SK-N-SH treated with all-trans-retinoic acid at 6 μM for 48 hours (cell line): ENCODE measurements around the gene KIF6.

Source experiments
- ATAC-seq: fragments of 200-7000 bp; cut with Tn5 transposase; 3 replicates; pipeline ENCODE4 v1.9.1; 2020; ENCODE audit warnings: mild to moderate bottlenecking, moderate library complexity
- ARNTL ChIP-seq: fragments of 450-650 bp; formaldehyde crosslinking; IDR thresholded peaks from 2 replicates; pipeline ENCODE4 v1.5.0; 2020; ENCODE audit warnings: low read depth, mild to moderate bottlenecking, moderate library complexity, borderline replicate concordance
- BACH2 ChIP-seq: fragments of 250-450 bp; sonication (Bioruptor Pico); IDR thresholded peaks from 2 replicates; pipeline ENCODE4 v1.9.0; 2021; ENCODE audit warnings: mild to moderate bottlenecking, borderline replicate concordance
- CREB5 ChIP-seq: fragments of 250-450 bp; sonication (Bioruptor Pico); IDR thresholded peaks from 2 replicates; pipeline ENCODE4 v1.5.1; 2020; ENCODE audit warnings: low read depth, mild to moderate bottlenecking, moderate library complexity
- CSDC2 ChIP-seq: fragments of 250-450 bp; sonication (Bioruptor Pico); IDR thresholded peaks from 2 replicates; pipeline ENCODE4 v1.5.0; 2020; ENCODE audit warnings: mild to moderate bottlenecking, moderate library complexity
- CSRNP3 ChIP-seq: fragments of 250-450 bp; sonication (Bioruptor Pico); IDR thresholded peaks from 2 replicates; pipeline ENCODE4 v1.5.1; 2021; ENCODE audit warnings: mild to moderate bottlenecking, moderate library complexity
- ESRRG ChIP-seq: fragments of 250-450 bp; sonication (Bioruptor Pico); IDR thresholded peaks from 2 replicates; pipeline ENCODE4 v1.6.1; 2021; ENCODE audit warnings: mild to moderate bottlenecking
- GLIS3 ChIP-seq: fragments of 250-450 bp; sonication (Bioruptor Pico); IDR thresholded peaks from 2 replicates; pipeline ENCODE4 v1.5.0; 2020; ENCODE audit warnings: mild to moderate bottlenecking, moderate library complexity
- ISL1 ChIP-seq: fragments of 250-450 bp; sonication (Bioruptor Pico); IDR thresholded peaks from 2 replicates; pipeline ENCODE4 v2.1.2; 2022; ENCODE audit warnings: mild to moderate bottlenecking, moderate library complexity
- OSR1 ChIP-seq: fragments of 250-450 bp; sonication (Bioruptor Pico); IDR thresholded peaks from 2 replicates; pipeline ENCODE4 v1.8.0; 2022; ENCODE audit warnings: moderate library complexity, mild to moderate bottlenecking, inconsistent platforms
- PATZ1 ChIP-seq: fragments of 250-450 bp; sonication (Bioruptor Pico); IDR thresholded peaks from 2 replicates; pipeline ENCODE4 v1.8.0; 2020; ENCODE audit warnings: mild to moderate bottlenecking, moderate library complexity, borderline replicate concordance
- POU6F1 ChIP-seq: fragments of 250-450 bp; sonication (Bioruptor Pico); IDR thresholded peaks from 2 replicates; pipeline ENCODE4 v1.8.0; 2021; ENCODE audit warnings: low read depth, mild to moderate bottlenecking, moderate library complexity, borderline replicate concordance
- PPARA ChIP-seq: fragments of 250-450 bp; sonication (Bioruptor Pico); IDR thresholded peaks from 2 replicates; pipeline ENCODE4 v1.5.0; 2020; ENCODE audit warnings: mild to moderate bottlenecking, borderline replicate concordance
- SNAI2 ChIP-seq: fragments of 250-450 bp; sonication (Bioruptor Pico); IDR thresholded peaks from 2 replicates; pipeline ENCODE4 v1.5.0; 2020; ENCODE audit warnings: mild to moderate bottlenecking, moderate library complexity
- TCF4 ChIP-seq: fragments of 250-450 bp; sonication (Bioruptor Pico); IDR thresholded peaks from 2 replicates; pipeline ENCODE4 v1.8.0; 2021; ENCODE audit warnings: mild to moderate bottlenecking, moderate library complexity, borderline replicate concordance
- TOX ChIP-seq: fragments of 250-450 bp; sonication (Bioruptor Pico); IDR thresholded peaks from 2 replicates; pipeline ENCODE4 v1.8.0; 2021; ENCODE audit warnings: mild to moderate bottlenecking, moderate library complexity, borderline replicate concordance
- ZC3H10 ChIP-seq: fragments of 250-450 bp; sonication (Bioruptor Pico); IDR thresholded peaks from 2 replicates; pipeline ENCODE4 v1.5.1; 2021; ENCODE audit warnings: mild to moderate bottlenecking, moderate library complexity
- ZFP3 ChIP-seq: fragments of 250-450 bp; sonication (Bioruptor Pico); IDR thresholded peaks from 2 replicates; pipeline ENCODE4 v1.5.0; 2020; ENCODE audit warnings: mild to moderate bottlenecking, moderate library complexity
- ZFP30 ChIP-seq: fragments of 450-650 bp; formaldehyde crosslinking; IDR thresholded peaks from 2 replicates; pipeline ENCODE4 v1.5.0; 2022; ENCODE audit warnings: mild to moderate bottlenecking, moderate library complexity
- ZNF565 ChIP-seq: fragments of 450-650 bp; formaldehyde crosslinking; conservative IDR thresholded peaks from 2 replicates; pipeline ENCODE4 v1.5.0; 2020; ENCODE audit warnings: low read depth, mild to moderate bottlenecking, moderate library complexity
- ZNF70 ChIP-seq: fragments of 450-650 bp; formaldehyde crosslinking; IDR thresholded peaks from 2 replicates; pipeline ENCODE4 v1.5.0; 2020; ENCODE audit warnings: mild to moderate bottlenecking, moderate library complexity
- ZNF8 ChIP-seq: fragments of 450-650 bp; formaldehyde crosslinking; IDR thresholded peaks from 2 replicates; pipeline ENCODE4 v1.5.0; 2020; ENCODE audit warnings: mild to moderate bottlenecking, moderate library complexity
- TF ChIP-seq, protein P1 (sequence below): fragments of 250-450 bp; sonication (Bioruptor Pico); IDR thresholded peaks from 2 replicates; pipeline ENCODE4 v1.5.0; 2020; ENCODE audit warnings: mild to moderate bottlenecking, moderate library complexity

Gene KIF6

GRCh38 chr6:39666706-39667489 lies 58.3 kb downstream of the KIF6 start:
- ATAC-seq: no peak
- TF ChIP-seq TCF4 (CRISPR knock-in tag) (no peak), ARNTL (CRISPR knock-in tag) (no peak), ZNF565 (no peak), TOX (CRISPR knock-in tag) (no peak), PPARA (CRISPR knock-in tag) (no peak), ESRRG (CRISPR knock-in tag) (no peak), ZFP3 (CRISPR knock-in tag) (no peak), ZC3H10 (CRISPR knock-in tag) (no peak)
- TF ChIP-seq, all 23 proteins: peak for 0

- TF ChIP-seq ZNF8: no peak
- no peak for TF ChIP-seq ZFP30 (CRISPR knock-in tag)
- no peak for TF ChIP-seq PATZ1
- no peak for TF ChIP-seq ZNF70
- no peak for TF ChIP-seq BACH2 (CRISPR knock-in tag)
- TF ChIP-seq CSDC2 (CRISPR knock-in tag): no peak
- TF ChIP-seq ARNTL (CRISPR knock-in tag): no peak
- no peak for TF ChIP-seq OSR1 (CRISPR knock-in tag)
- no peak for ATAC-seq
Measured at GRCh38 chr6:39665861-39666260, 59.3 kb downstream of the KIF6 start.

DNA sequence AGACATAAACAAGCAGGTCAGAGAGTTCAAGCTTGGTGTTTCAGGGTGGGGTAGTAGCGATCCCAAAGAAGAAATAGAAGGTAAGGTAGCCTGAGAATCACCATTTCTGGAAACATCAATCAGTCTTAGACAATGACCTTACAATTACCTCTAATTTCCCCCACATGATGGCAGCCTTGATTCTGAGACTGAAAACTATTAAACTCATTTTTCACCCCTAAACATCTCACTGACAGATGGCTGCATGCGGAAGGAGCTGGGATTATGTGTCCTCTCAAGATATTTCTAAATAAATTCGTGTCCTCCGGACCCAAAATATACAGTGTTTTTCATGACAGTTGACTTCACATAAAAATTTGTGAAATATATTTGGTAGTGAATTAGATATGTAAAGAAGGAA lies 61.0 kb downstream of the KIF6 start:
- TF ChIP-seq ZNF565 (no peak), ZNF8 (no peak), PATZ1 (no peak), SNAI2 (CRISPR knock-in tag) (no peak), POU6F1 (CRISPR knock-in tag) (no peak), ZFP30 (CRISPR knock-in tag) (no peak)
- no peak for ATAC-seq

GRCh38 chr6:39657355-39658135 lies 67.7 kb downstream of the KIF6 start:
- no peak for ATAC-seq
- TF ChIP-seq BACH2 (CRISPR knock-in tag) (no peak), ARNTL (CRISPR knock-in tag) (no peak), ESRRG (CRISPR knock-in tag) (no peak), TCF4 (CRISPR knock-in tag) (no peak), CREB5 (no peak), CSDC2 (CRISPR knock-in tag) (no peak), CSRNP3 (CRISPR knock-in tag) (no peak), ZFP30 (CRISPR knock-in tag) (no peak), GLIS3 (CRISPR knock-in tag) (no peak), ISL1 (CRISPR knock-in tag) (no peak), ZNF70 (no peak)
- TF ChIP-seq, protein P1, sequence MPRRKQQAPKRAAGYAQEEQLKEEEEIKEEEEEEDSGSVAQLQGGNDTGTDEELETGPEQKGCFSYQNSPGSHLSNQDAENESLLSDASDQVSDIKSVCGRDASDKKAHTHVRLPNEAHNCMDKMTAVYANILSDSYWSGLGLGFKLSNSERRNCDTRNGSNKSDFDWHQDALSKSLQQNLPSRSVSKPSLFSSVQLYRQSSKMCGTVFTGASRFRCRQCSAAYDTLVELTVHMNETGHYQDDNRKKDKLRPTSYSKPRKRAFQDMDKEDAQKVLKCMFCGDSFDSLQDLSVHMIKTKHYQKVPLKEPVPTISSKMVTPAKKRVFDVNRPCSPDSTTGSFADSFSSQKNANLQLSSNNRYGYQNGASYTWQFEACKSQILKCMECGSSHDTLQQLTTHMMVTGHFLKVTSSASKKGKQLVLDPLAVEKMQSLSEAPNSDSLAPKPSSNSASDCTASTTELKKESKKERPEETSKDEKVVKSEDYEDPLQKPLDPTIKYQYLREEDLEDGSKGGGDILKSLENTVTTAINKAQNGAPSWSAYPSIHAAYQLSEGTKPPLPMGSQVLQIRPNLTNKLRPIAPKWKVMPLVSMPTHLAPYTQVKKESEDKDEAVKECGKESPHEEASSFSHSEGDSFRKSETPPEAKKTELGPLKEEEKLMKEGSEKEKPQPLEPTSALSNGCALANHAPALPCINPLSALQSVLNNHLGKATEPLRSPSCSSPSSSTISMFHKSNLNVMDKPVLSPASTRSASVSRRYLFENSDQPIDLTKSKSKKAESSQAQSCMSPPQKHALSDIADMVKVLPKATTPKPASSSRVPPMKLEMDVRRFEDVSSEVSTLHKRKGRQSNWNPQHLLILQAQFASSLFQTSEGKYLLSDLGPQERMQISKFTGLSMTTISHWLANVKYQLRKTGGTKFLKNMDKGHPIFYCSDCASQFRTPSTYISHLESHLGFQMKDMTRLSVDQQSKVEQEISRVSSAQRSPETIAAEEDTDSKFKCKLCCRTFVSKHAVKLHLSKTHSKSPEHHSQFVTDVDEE (CRISPR knock-in tag): no peak
